ENCODE results near the gene PPP1R26. TPM values are rescaled to one million over a fixed set of nuclear protein-coding genes. Genes with fewer than 3 reads are reported as not detected.

The PPP1R26 gene
- total and polyA plus RNA-seq, 2 of the 13 experiments (the other 11 are each of a cell fraction or from before 2014, with no cell fraction given), result 8.6 to 11.6 TPM

- no peak for TF ChIP-seq SNAPC4 (CRISPR knock-in tag; IDR thresholded peaks at IDR 0.05)
- peak; percentile 21; the same call in 1 of the 2 replicates for TF ChIP-seq KDM5B (CRISPR knock-in tag; IDR thresholded peaks at IDR 0.05; ENCODE audit: borderline replicate concordance)
- TF ChIP-seq MXD1 (CRISPR knock-in tag; IDR thresholded peaks at IDR 0.05), result no peak
- no peak for TF ChIP-seq TEAD2 (CRISPR knock-in tag; IDR thresholded peaks at IDR 0.05)
- no peak for TF ChIP-seq ISX (CRISPR knock-in tag; conservative IDR thresholded peaks at IDR 0.05)
- TF ChIP-seq UBTF (CRISPR knock-in tag; IDR thresholded peaks at IDR 0.05), result 0 out of 2 replicates have a peak, but pooled peaks have one; percentile 32
- TF ChIP-seq MYNN (CRISPR knock-in tag; IDR thresholded peaks at IDR 0.05; ENCODE audit: low read depth), result no peak
- TF ChIP-seq ARHGAP35 (CRISPR knock-in tag; IDR thresholded peaks at IDR 0.05; ENCODE audit: borderline replicate concordance), result no peak
- no peak for TF ChIP-seq RAD21 (CRISPR knock-in tag; IDR thresholded peaks at IDR 0.05)
- no peak for TF ChIP-seq ZNF660 (CRISPR knock-in tag; IDR thresholded peaks at IDR 0.05; ENCODE audit: borderline replicate concordance, low read depth)
- TF ChIP-seq GMEB1 (CRISPR knock-in tag; IDR thresholded peaks at IDR 0.05; ENCODE audit: borderline replicate concordance), result no peak
- peak; percentile 79 for TF ChIP-seq HDAC1 (CRISPR knock-in tag; IDR thresholded peaks at IDR 0.05)
- no peak for TF ChIP-seq RBFOX2 (IDR thresholded peaks at IDR 0.05; ENCODE audit: low read depth, low read length)
- no peak for TF ChIP-seq CEBPG (CRISPR knock-in tag; IDR thresholded peaks at IDR 0.05)
- TF ChIP-seq ZFP62 (CRISPR knock-in tag; IDR thresholded peaks at IDR 0.05), result no peak
- TF ChIP-seq LBX2 (CRISPR knock-in tag; IDR thresholded peaks at IDR 0.05; ENCODE audit: borderline replicate concordance), result no peak
- TF ChIP-seq ZNF276 (CRISPR knock-in tag; IDR thresholded peaks at IDR 0.05; ENCODE audit: low read depth), result peak; percentile 76; the same call in 1 of the 2 replicates
- no peak for TF ChIP-seq MXD4 (CRISPR knock-in tag; IDR thresholded peaks at IDR 0.05)
- TF ChIP-seq MTF1 (CRISPR knock-in tag; IDR thresholded peaks at IDR 0.05), result no peak
Measured at GRCh38 chr9:135490980-135491464, 11.4 kb downstream of the PPP1R26 start (continued).

Data from HepG2 (cell line).